ENCODE results near the gene TRMT10C.
"Not testable (repeated sequence)": the region's sequence is repeated elsewhere in the genome, so short reads cannot be mapped to it uniquely, and the experiment has no call there.

TRMT10C gene

GRCh38 chr3:101561630-101562328, at the start of gene TRMT10C:
Gene TRMT10C, plus strand, starts transcription at chr3:101561868. Its CDS starts 2,914 bp downstream, at chr3:101564782.
- DNase-seq = peak; percentile 95

GRCh38 chr3:101512396-101512645, 49.3 kb upstream of the TRMT10C start:
- DNase-seq = no peak

GRCh38 chr3:101512646-101513418, 48.8 kb upstream of the TRMT10C start, which contains the start of gene SENP7:
Gene SENP7, minus strand, starts transcription at chr3:101513212. Its CDS starts 82 bp downstream, at chr3:101513130.
- DNase-seq = peak; percentile 84

GRCh38 chr3:101513419-101513986, 48.2 kb upstream of the TRMT10C start:
- no peak for DNase-seq

- peak; percentile 57 for DNase-seq
Measured at GRCh38 chr3:101518421-101518871, 43.2 kb upstream of the TRMT10C start.

- DNase-seq = no peak
Measured at GRCh38 chr3:101519685-101520365, 41.8 kb upstream of the TRMT10C start.

- DNase-seq = no peak
Measured at GRCh38 chr3:101521211-101521701, 40.4 kb upstream of the TRMT10C start.

- DNase-seq = no peak
Measured at GRCh38 chr3:101527441-101527840, 34.2 kb upstream of the TRMT10C start.

GRCh38 chr3:101527906-101528305, 33.8 kb upstream of the TRMT10C start:
- no peak for DNase-seq

GRCh38 chr3:101529816-101530685, 31.6 kb upstream of the TRMT10C start:
- no peak for DNase-seq

GRCh38 chr3:101530686-101531047, 31.0 kb upstream of the TRMT10C start:
- DNase-seq = no peak

GRCh38 chr3:101531473-101532086, 30.1 kb upstream of the TRMT10C start:
- DNase-seq = no peak

GRCh38 chr3:101532783-101533602, 28.7 kb upstream of the TRMT10C start:
- no peak for DNase-seq

- DNase-seq = no peak
Measured at GRCh38 chr3:101533603-101533968, 28.1 kb upstream of the TRMT10C start.

GRCh38 chr3:101535221-101535620, 26.4 kb upstream of the TRMT10C start:
- no peak for DNase-seq

- DNase-seq = no peak
Measured at GRCh38 chr3:101536266-101536665, 25.4 kb upstream of the TRMT10C start.

- DNase-seq = not testable (repeated sequence)
Measured at GRCh38 chr3:101536955-101537354, 24.7 kb upstream of the TRMT10C start.

- DNase-seq = no peak
Measured at GRCh38 chr3:101542957-101543356, 18.7 kb upstream of the TRMT10C start.

GRCh38 chr3:101544161-101544850, 17.4 kb upstream of the TRMT10C start:
- DNase-seq = no peak

GRCh38 chr3:101548527-101549105, 13.1 kb upstream of the TRMT10C start:
- DNase-seq = no peak

All from stimulated activated CD8-positive, alpha-beta memory T cell treated with anti-CD3 and anti-CD28 coated beads, Interleukin-4, amount 100 ng/mL, for 48 hours (primary cell).